K562 (cell line): ENCODE measurements around the gene YJEFN3. TPM values are rescaled to one million over a fixed set of nuclear protein-coding genes. Genes with fewer than 3 reads are reported as not detected.

ENCODE experiments used
- ATAC-seq: fragments of 200-7000 bp; cut with Tn5 transposase; 3 replicates; pipeline ENCODE4 v1.9.1; 2020; ENCODE audit warnings: moderate library complexity
- BruUV-seq: library from RNA; stranded (reverse); fragments of 400-500 nt; replicated peaks from 2 replicates; lab custom pipeline; 2021; lab: Mats Ljungman, UMichigan
- CTCF ChIA-PET: fragments of 300-600 bp; formaldehyde crosslinking; extraction: SDS; loops from one replicate; lab custom pipeline; 2021; ENCODE audit warnings: low intra/inter-chr PET ratio; lab: Yijun Ruan, JAX
- POLR2A ChIA-PET: fragments of 300-600, 350-650 bp; sonication (Branson Sonifier 250); formaldehyde crosslinking; extraction: SDS; loops from one replicate; lab custom pipeline; 2021; ENCODE audit warnings: antibody characterized with exemption, inconsistent platforms; lab: Yijun Ruan, JAX
- DNase-seq, 4 experiments: peaks; one replicate each; pipeline versions ENCODE4 v3.0.0 to v3.0.0-alpha.2; 2011 to 2018; ENCODE audit warnings: low spot score in 3 of 4, mixed read lengths in 3 of 4; ENCODE audit errors: extremely low read depth in 1 of 4
- FAIRE-seq: peaks from 2 replicates; lab custom pipeline; 2011; peaks lifted over from hg19 to GRCh38; lab: Jason Lieb, UNC
- H2AFZ ChIP-seq: 2 replicates; pipeline ENCODE4 v1.6.0; 2011; ENCODE audit warnings: low read depth, low read length, control low read depth, inconsistent platforms
- H3K27ac ChIP-seq: fragments of 200-600 bp; 3 replicates; pipeline ENCODE4 v1.8.0; 2011; ENCODE audit warnings: low read depth, mild to moderate bottlenecking, control low read depth, inconsistent platforms, low read length, moderate library complexity, mixed read lengths; ENCODE audit errors: extremely low read depth
- H3K27me3 ChIP-seq, 2 experiments: fragments of 300-600 bp in 1 of 2; 2 replicates in 1 of 2; 3 replicates in 1 of 2; pipeline versions ENCODE4 v1.6.0 to v1.8.0; 2011; ENCODE audit warnings: inconsistent platforms in 2 of 2, low read length in 2 of 2, mild to moderate bottlenecking in 1 of 2, mixed read lengths in 1 of 2, moderate library complexity in 1 of 2; ENCODE audit not compliant: control insufficient read depth in 2 of 2, insufficient read depth in 2 of 2
- H3K36me3 ChIP-seq: fragments of 300-600 bp; 3 replicates; pipeline ENCODE4 v1.8.0; 2011; ENCODE audit warnings: mild to moderate bottlenecking, low read length, inconsistent platforms; ENCODE audit not compliant: control insufficient read depth, insufficient read depth
- H3K4me1 ChIP-seq, 2 experiments: fragments of 200-600 bp in 1 of 2; replicated peaks in 1 of 2; 2 replicates in 1 of 2; 3 replicates in 1 of 2; pipeline versions ENCODE4 v1.5.1 to v1.8.0; 2011; ENCODE audit warnings: inconsistent platforms in 2 of 2, low read length in 2 of 2, mild to moderate bottlenecking in 1 of 2, mixed read lengths in 1 of 2, moderate library complexity in 1 of 2; ENCODE audit not compliant: control insufficient read depth in 2 of 2, insufficient read depth in 2 of 2
- H3K4me2 ChIP-seq: 2 replicates; pipeline ENCODE4 v1.6.1; 2011; ENCODE audit warnings: low read length, control low read depth, inconsistent platforms, mixed read lengths; ENCODE audit not compliant: insufficient read depth
- H3K4me3 ChIP-seq: fragments of 200-600 bp; sonication (generic), shearing (Covaris generic); 2 replicates; pipeline ENCODE4 v1.5.1; 2016; ENCODE audit warnings: control low read depth, inconsistent platforms
- H3K79me2 ChIP-seq: fragments of 200-600 bp; 3 replicates; pipeline ENCODE4 v1.8.0; 2011; ENCODE audit warnings: low read length, inconsistent platforms; ENCODE audit not compliant: control insufficient read depth, insufficient read depth
- H3K9ac ChIP-seq, 2 experiments: 2 replicates each; pipeline versions ENCODE4 v1.6.0 to v1.6.1; 2011; ENCODE audit warnings: low read depth in 2 of 2, low read length in 2 of 2, control low read depth in 1 of 2, inconsistent platforms in 1 of 2, mild to moderate bottlenecking in 1 of 2, mixed read lengths in 1 of 2; ENCODE audit not compliant: insufficient read depth in 1 of 2
- H3K9me1 ChIP-seq: one replicate; pipeline ENCODE4 v1.6.0; 2011; ENCODE audit warnings: inconsistent platforms, mild to moderate bottlenecking, low read length, moderate library complexity; ENCODE audit not compliant: control insufficient read depth, insufficient read depth
- H3K9me3 ChIP-seq: replicated peaks from 2 replicates; pipeline ENCODE4 v1.5.1; 2011; ENCODE audit warnings: low read depth, low read length, inconsistent platforms; ENCODE audit not compliant: control insufficient read depth, insufficient read depth
- H4K20me1 ChIP-seq: replicated peaks from 2 replicates; pipeline ENCODE4 v1.6.1; 2011; ENCODE audit warnings: low read length, inconsistent platforms, mixed read lengths; ENCODE audit not compliant: control insufficient read depth, insufficient read depth
- MXI1 ChIP-seq: IDR thresholded peaks from 2 replicates; pipeline ENCODE4 v1.6.1; 2011; ENCODE audit warnings: low read depth, mild to moderate bottlenecking, improper control_type of control experiment, low read length
- POLR2G ChIP-seq: fragments of 200-400 bp; formaldehyde crosslinking; IDR thresholded peaks from 2 replicates; pipeline ENCODE4 v1.6.1; 2017; ENCODE audit warnings: low read depth, mild to moderate bottlenecking, antibody characterized with exemption, low read length, moderate library complexity
- ZNF174 ChIP-seq: fragments of 250-450 bp; sonication (Bioruptor Pico); IDR thresholded peaks from 2 replicates; pipeline ENCODE4 v1.4.0; 2020; ENCODE audit warnings: mild to moderate bottlenecking
- WGBS: fragments of 100-300 bp; shearing (Covaris generic); methylation state at CpG from one replicate; pipeline ENCODE4 v1.1.6; 2016; ENCODE audit warnings: low coverage, mixed read lengths; ENCODE audit not compliant: insufficient coverage; ENCODE audit errors: missing lambda C conversion rate; 5-methylcytosine and 5-hydroxymethylcytosine counted together
- in situ Hi-C: fragments of 300-500 bp; cut with MboI; formaldehyde crosslinking; loops from 4 replicates; pipeline ENCODE4 v1.15.0; 2018; ENCODE audit warnings: inconsistent platforms, mixed read lengths
- intact Hi-C: fragments of 100-400 bp; cut with micrococcal nuclease; formaldehyde crosslinking; loops from 2 replicates; pipeline ENCODE4 v1.14.2; 2022
- polyA plus RNA-seq, 8 experiments: library from polyadenylated mRNA; depleted of rRNA in 4 of 8; stranded (reverse) in 5 of 8; unstranded in 3 of 8; fragments of >200 nt; fragmentation: Nextera tagmentation in 2 of 8; fragmentation: Illumina TruSeq in 1 of 8; extraction: Ambion mirVana in 2 of 8; extraction: Trizol in 1 of 8; gene quantifications; 2 replicates each; pipeline versions ENCODE4 v1.2.1 to v1.2.3, GENCODE V29; 2011 to 2014; ENCODE audit warnings: inconsistent platforms in 1 of 8, missing spikeins in 1 of 8
- total RNA-seq, 7 experiments: library from RNA; depleted of rRNA in 6 of 7; stranded (reverse); fragments of >200 nt in 6 of 7; fragmentation: Illumina TruSeq in 2 of 7; extraction: Trizol in 2 of 7; gene quantifications; 2 replicates each; pipeline versions ENCODE4 v1.2.1 to v1.2.3, GENCODE V29; 2011 to 2021; ENCODE audit warnings: low replicate concordance in 1 of 7

YJEFN3 gene
- total and polyA plus RNA-seq, 9 of the 15 experiments (the other 6 are each of a cell fraction or from before 2014, with no cell fraction given) = 0.04 to 5.8 (median 1.3) TPM; not detected in 1

DNA sequence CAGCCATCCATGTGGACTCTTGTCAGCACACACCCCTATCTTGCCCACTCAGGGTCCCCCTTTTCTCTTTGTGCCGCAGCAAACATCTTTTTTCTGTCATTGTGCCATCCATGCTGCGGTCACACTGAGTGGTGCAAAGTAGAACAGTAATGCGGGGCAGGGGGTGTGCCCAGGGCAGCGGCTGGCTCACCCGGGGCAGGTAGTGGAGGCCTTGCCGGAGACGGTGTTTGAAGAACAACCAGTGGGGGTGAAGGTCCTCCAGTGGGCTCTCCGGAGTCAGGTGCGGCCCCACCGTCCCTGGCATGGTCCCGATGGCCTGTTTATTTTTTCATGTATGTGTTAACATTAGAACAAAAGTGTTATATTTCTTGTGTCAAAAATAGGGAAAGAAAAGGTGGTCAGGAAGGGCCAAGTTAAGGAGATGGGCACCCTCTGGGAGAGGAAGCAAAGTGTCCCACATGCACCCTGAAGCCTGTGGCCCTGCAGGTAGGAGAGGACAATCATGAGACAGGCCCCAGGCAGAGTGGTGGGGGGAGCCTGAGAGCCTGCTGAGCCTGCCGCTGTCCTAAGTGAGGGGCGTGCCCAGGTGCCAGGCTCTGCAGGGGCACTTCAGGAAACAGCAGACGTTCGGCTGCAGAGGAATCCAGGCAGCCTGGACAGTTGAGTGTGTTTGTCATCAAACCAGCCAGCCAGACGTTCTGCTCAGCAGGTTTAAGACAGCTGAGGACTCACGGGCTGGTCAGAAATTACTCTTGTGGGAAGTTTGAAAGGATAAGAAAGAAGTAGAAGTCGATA, 25.7 kb upstream of the YJEFN3 start:
- no peak overlapping the region for H3K27ac ChIP-seq
- in situ Hi-C loops = no loop called here
- TF ChIP-seq ZNF174 (CRISPR knock-in tag) (no peak), MXI1 (no peak), POLR2G (0 out of 2 replicates have a peak, but pooled peaks have one; percentile 15)
- peaks cover 96% of the 10 kb centered on the region; the same call in 2 of the 3 replicates for H3K36me3 ChIP-seq
- H3K4me3 ChIP-seq = no peak overlapping the region
- ATAC-seq = no peak
- H3K9me1 ChIP-seq = no peaks in the 10 kb centered on the region
- no peaks in the 10 kb centered on the region for H3K27me3 ChIP-seq
- FAIRE-seq = no peak
- peak overlapping the region in 1 of 2 experiments; percentile 33; a peak in 1 of 4 replicates for H3K9ac ChIP-seq
- no peak for DNase-seq
- CTCF ChIA-PET = no interaction called here
- H3K9me3 ChIP-seq = no peaks in the 10 kb centered on the region
- intact Hi-C loops = no loop called here
- H2AFZ ChIP-seq = no peak overlapping the region
- no peaks in the 10 kb centered on the region for H4K20me1 ChIP-seq
- H3K4me2 ChIP-seq = no peak overlapping the region
- 88% methylated on average over 14 of the region's 18 CpGs for WGBS
- BruUV-seq = no TSS peak
- POLR2A ChIA-PET = no interaction called here
- H3K4me1 ChIP-seq = peaks cover 0 to 25% of the 10 kb centered on the region in 2 experiments; a peak in 2 of 5 replicates
- H3K79me2 ChIP-seq = no peaks in the 10 kb centered on the region
